HepG2 (cell line): ENCODE measurements around the gene CHID1. TPM values are rescaled to one million over a fixed set of nuclear protein-coding genes. Genes with fewer than 3 reads are reported as not detected.

Experiments
- ARHGAP35 ChIP-seq: sonication (generic); formaldehyde crosslinking; IDR thresholded peaks from 2 replicates; pipeline ENCODE4 v1.9.0; 2022; ENCODE audit warnings: mild to moderate bottlenecking, inconsistent platforms, moderate library complexity, missing genetic modification reagents, borderline replicate concordance
- CHCHD3 ChIP-seq: sonication (generic); formaldehyde crosslinking; IDR thresholded peaks from 2 replicates; pipeline ENCODE4 v1.8.0; 2022; ENCODE audit warnings: mild to moderate bottlenecking, missing genetic modification reagents, moderate library complexity
- EZH2 ChIP-seq: conservative IDR thresholded peaks from 2 replicates; pipeline ENCODE4 v1.6.1; 2012; ENCODE audit warnings: mild to moderate bottlenecking, low read depth, low read length, moderate library complexity
- KDM5A ChIP-seq: fragments of 200-600 bp; sonication (generic); IDR thresholded peaks from 2 replicates; pipeline ENCODE4 v1.7.0; 2018; ENCODE audit warnings: antibody characterized with exemption, mild to moderate bottlenecking, low read length, borderline replicate concordance
- KMT2A ChIP-seq: sonication (generic); formaldehyde crosslinking; IDR thresholded peaks from 2 replicates; pipeline ENCODE4 v1.4.0; 2020; ENCODE audit warnings: missing genetic modification reagents
- MAFK ChIP-seq, 2 experiments: IDR thresholded peaks in 1 of 2; conservative IDR thresholded peaks in 1 of 2; 2 replicates each; pipeline ENCODE4 v1.6.1; 2011; ENCODE audit warnings: improper control_type of control experiment in 2 of 2, low read length in 2 of 2
- NKX3-1 ChIP-seq: sonication (generic); formaldehyde crosslinking; IDR thresholded peaks from 2 replicates; pipeline ENCODE4 v1.5.0; 2020; ENCODE audit warnings: missing genetic modification reagents
- NR1H2 ChIP-seq: sonication (generic); formaldehyde crosslinking; IDR thresholded peaks from 2 replicates; pipeline ENCODE4 v1.8.1; 2022; ENCODE audit warnings: low read depth, missing genetic modification reagents, borderline replicate concordance
- NR2F2 ChIP-seq: IDR thresholded peaks from 2 replicates; pipeline ENCODE4 v1.6.1; 2012; ENCODE audit warnings: low read depth, inconsistent platforms, borderline replicate concordance
- POGZ ChIP-seq: sonication (generic); formaldehyde crosslinking; IDR thresholded peaks from 2 replicates; pipeline ENCODE4 v1.4.0; 2020; ENCODE audit warnings: mild to moderate bottlenecking, missing genetic modification reagents
- RCOR2 ChIP-seq: IDR thresholded peaks from 2 replicates; pipeline ENCODE4 v1.6.1; 2016; ENCODE audit warnings: missing biosample characterization, missing genetic modification reagents
- ZNF10 ChIP-seq: sonication (generic); formaldehyde crosslinking; IDR thresholded peaks from 2 replicates; pipeline ENCODE4 v1.4.0; 2020; ENCODE audit warnings: mild to moderate bottlenecking, low read depth, missing genetic modification reagents, borderline replicate concordance
- ZNF331 ChIP-seq: sonication (generic); formaldehyde crosslinking; IDR thresholded peaks from 2 replicates; pipeline ENCODE4 v1.4.0; 2020; ENCODE audit warnings: missing genetic modification reagents
- ZNF460 ChIP-seq: sonication (generic); formaldehyde crosslinking; IDR thresholded peaks from 2 replicates; pipeline ENCODE4 v1.5.1; 2020; ENCODE audit warnings: missing genetic modification reagents, mild to moderate bottlenecking, borderline replicate concordance
- ZNF883 ChIP-seq: sonication (generic); formaldehyde crosslinking; IDR thresholded peaks from 2 replicates; pipeline ENCODE4 v1.5.1; 2020; ENCODE audit warnings: mild to moderate bottlenecking, missing genetic modification reagents; ENCODE audit errors: not compliant biosample characterization
- polyA plus RNA-seq, 8 experiments: library from polyadenylated mRNA; depleted of rRNA in 3 of 8; stranded (reverse) in 7 of 8; unstranded in 1 of 8; fragments of >200 nt; fragmentation: Illumina TruSeq in 4 of 8; extraction: Trizol in 4 of 8; gene quantifications; 2 replicates each; pipeline versions ENCODE4 v1.2.1 to v1.2.3, GENCODE V29; 2011 to 2016; ENCODE audit warnings: low read depth in 4 of 8, missing spikeins in 1 of 8, mixed read lengths in 1 of 8; ENCODE audit not compliant: insufficient read depth in 1 of 8
- total RNA-seq, 5 experiments: library from RNA; depleted of rRNA; stranded (reverse); fragments of >200 nt; fragmentation: Illumina TruSeq; extraction: Trizol; gene quantifications; 2 replicates each; pipeline ENCODE4 v1.2.3, GENCODE V29; 2016; ENCODE audit warnings: low read depth in 1 of 5
- TF ChIP-seq, protein P1 (sequence below): sonication (generic); formaldehyde crosslinking; IDR thresholded peaks from 2 replicates; pipeline ENCODE4 v1.5.0; 2020; ENCODE audit warnings: mild to moderate bottlenecking, missing genetic modification reagents
- TF ChIP-seq, protein P2 (sequence below): sonication (generic); formaldehyde crosslinking; IDR thresholded peaks from 2 replicates; pipeline ENCODE4 v1.4.0; 2020; ENCODE audit warnings: missing genetic modification reagents; ENCODE audit errors: not compliant biosample characterization
- TF ChIP-seq, protein P3 (sequence below): sonication (generic); formaldehyde crosslinking; IDR thresholded peaks from 2 replicates; pipeline ENCODE4 v1.5.0; 2020; ENCODE audit warnings: mild to moderate bottlenecking, missing genetic modification reagents
- TF ChIP-seq, protein P4 (sequence below): sonication (generic); formaldehyde crosslinking; IDR thresholded peaks from 2 replicates; pipeline ENCODE4 v1.4.0; 2020; ENCODE audit warnings: missing genetic modification reagents, mild to moderate bottlenecking, borderline replicate concordance

The CHID1 gene
- total and polyA plus RNA-seq, 2 of the 13 experiments (the other 11 are each of a cell fraction or from before 2014, with no cell fraction given), result 65.1 to 93.6 TPM

DNA sequence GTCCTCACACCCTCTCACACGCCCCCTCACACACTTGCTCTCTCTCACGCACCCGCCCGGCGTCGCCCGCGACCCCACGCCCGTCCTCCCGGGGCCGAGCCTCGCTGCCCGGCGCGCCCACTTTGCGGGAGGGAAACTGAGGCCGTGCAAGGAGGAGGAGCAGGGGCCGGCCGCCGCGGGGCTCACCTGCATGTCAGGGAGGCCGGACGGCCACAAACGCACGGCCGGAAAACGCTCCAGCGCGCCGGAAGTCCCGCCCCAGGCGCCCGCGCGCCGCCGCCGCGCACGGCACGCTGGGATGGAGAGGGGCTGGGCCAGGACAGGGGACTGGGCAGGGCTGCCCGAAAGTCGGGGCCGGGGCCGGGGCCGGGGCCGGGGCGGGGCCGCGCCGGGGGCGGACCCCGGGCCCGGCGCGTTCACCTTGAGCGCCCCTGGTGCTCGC, at the start of gene CHID1 (continued):
- TF ChIP-seq RCOR2 (no peak), NKX3-1 (CRISPR knock-in tag) (no peak), KMT2A (CRISPR knock-in tag) (peak; percentile 60; the same call in 1 of the 2 replicates), POGZ (CRISPR knock-in tag) (no peak), ZNF331 (CRISPR knock-in tag) (no peak), KDM5A (peak; percentile 90), ZNF10 (CRISPR knock-in tag) (no peak), NR2F2 (no peak), ZNF460 (no peak), EZH2 (no peak), MAFK (conservative IDR thresholded peaks at IDR 0.05 in 1 of 2, IDR thresholded peaks at IDR 0.05 in 1 of 2; ENCODE audit: low read length in 2 of 2) (no peak), ARHGAP35 (CRISPR knock-in tag) (no peak), ZNF883 (CRISPR knock-in tag) (no peak), NR1H2 (CRISPR knock-in tag) (no peak), CHCHD3 (CRISPR knock-in tag) (peak; percentile 78; the same call in 1 of the 2 replicates)
- TF ChIP-seq, protein P1, sequence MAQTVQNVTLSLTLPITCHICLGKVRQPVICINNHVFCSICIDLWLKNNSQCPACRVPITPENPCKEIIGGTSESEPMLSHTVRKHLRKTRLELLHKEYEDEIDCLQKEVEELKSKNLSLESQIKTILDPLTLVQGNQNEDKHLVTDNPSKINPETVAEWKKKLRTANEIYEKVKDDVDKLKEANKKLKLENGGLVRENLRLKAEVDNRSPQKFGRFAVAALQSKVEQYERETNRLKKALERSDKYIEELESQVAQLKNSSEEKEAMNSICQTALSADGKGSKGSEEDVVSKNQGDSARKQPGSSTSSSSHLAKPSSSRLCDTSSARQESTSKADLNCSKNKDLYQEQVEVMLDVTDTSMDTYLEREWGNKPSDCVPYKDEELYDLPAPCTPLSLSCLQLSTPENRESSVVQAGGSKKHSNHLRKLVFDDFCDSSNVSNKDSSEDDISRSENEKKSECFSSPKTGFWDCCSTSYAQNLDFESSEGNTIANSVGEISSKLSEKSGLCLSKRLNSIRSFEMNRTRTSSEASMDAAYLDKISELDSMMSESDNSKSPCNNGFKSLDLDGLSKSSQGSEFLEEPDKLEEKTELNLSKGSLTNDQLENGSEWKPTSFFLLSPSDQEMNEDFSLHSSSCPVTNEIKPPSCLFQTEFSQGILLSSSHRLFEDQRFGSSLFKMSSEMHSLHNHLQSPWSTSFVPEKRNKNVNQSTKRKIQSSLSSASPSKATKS (CRISPR knock-in tag), result no peak
- TF ChIP-seq, protein P2, sequence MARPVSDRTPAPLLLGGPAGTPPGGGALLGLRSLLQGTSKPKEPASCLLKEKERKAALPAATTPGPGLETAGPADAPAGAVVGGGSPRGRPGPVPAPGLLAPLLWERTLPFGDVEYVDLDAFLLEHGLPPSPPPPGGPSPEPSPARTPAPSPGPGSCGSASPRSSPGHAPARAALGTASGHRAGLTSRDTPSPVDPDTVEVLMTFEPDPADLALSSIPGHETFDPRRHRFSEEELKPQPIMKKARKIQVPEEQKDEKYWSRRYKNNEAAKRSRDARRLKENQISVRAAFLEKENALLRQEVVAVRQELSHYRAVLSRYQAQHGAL (CRISPR knock-in tag), result no peak
- TF ChIP-seq, protein P3, sequence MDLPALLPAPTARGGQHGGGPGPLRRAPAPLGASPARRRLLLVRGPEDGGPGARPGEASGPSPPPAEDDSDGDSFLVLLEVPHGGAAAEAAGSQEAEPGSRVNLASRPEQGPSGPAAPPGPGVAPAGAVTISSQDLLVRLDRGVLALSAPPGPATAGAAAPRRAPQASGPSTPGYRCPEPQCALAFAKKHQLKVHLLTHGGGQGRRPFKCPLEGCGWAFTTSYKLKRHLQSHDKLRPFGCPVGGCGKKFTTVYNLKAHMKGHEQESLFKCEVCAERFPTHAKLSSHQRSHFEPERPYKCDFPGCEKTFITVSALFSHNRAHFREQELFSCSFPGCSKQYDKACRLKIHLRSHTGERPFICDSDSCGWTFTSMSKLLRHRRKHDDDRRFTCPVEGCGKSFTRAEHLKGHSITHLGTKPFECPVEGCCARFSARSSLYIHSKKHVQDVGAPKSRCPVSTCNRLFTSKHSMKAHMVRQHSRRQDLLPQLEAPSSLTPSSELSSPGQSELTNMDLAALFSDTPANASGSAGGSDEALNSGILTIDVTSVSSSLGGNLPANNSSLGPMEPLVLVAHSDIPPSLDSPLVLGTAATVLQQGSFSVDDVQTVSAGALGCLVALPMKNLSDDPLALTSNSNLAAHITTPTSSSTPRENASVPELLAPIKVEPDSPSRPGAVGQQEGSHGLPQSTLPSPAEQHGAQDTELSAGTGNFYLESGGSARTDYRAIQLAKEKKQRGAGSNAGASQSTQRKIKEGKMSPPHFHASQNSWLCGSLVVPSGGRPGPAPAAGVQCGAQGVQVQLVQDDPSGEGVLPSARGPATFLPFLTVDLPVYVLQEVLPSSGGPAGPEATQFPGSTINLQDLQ (CRISPR knock-in tag), result peak; percentile 39; the same call in 1 of the 2 replicates
- TF ChIP-seq, protein P4, sequence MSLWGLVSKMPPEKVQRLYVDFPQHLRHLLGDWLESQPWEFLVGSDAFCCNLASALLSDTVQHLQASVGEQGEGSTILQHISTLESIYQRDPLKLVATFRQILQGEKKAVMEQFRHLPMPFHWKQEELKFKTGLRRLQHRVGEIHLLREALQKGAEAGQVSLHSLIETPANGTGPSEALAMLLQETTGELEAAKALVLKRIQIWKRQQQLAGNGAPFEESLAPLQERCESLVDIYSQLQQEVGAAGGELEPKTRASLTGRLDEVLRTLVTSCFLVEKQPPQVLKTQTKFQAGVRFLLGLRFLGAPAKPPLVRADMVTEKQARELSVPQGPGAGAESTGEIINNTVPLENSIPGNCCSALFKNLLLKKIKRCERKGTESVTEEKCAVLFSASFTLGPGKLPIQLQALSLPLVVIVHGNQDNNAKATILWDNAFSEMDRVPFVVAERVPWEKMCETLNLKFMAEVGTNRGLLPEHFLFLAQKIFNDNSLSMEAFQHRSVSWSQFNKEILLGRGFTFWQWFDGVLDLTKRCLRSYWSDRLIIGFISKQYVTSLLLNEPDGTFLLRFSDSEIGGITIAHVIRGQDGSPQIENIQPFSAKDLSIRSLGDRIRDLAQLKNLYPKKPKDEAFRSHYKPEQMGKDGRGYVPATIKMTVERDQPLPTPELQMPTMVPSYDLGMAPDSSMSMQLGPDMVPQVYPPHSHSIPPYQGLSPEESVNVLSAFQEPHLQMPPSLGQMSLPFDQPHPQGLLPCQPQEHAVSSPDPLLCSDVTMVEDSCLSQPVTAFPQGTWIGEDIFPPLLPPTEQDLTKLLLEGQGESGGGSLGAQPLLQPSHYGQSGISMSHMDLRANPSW (CRISPR knock-in tag), result no peak
